Trophoblast cell (in vitro differentiated cells and primary cell): Measurements from ENCODE around the gene TBX5. TPM values are rescaled to one million over a fixed set of nuclear protein-coding genes. Genes with fewer than 3 reads are reported as not detected.

Experiments used
- DNase-seq, 2 donors: peaks; one replicate each; pipeline ENCODE4 v3.0.0-alpha.2; 2016
- H2AFZ ChIP-seq: 2 replicates; pipeline ENCODE4 v1.6.1; 2013; ENCODE audit warnings: low read length, moderate library complexity, mild to moderate bottlenecking; ENCODE audit not compliant: insufficient read depth, poor library complexity
- H2AK5ac ChIP-seq: 2 replicates; pipeline ENCODE4 v1.6.1; 2013; ENCODE audit warnings: mild to moderate bottlenecking, low read length
- H2BK120ac ChIP-seq: 2 replicates; pipeline ENCODE4 v1.6.1; 2013; ENCODE audit warnings: low read length, mild to moderate bottlenecking, moderate library complexity; ENCODE audit not compliant: insufficient read depth, poor library complexity
- H2BK12ac ChIP-seq: 2 replicates; pipeline ENCODE4 v1.6.1; 2013; ENCODE audit warnings: mild to moderate bottlenecking, low read length, moderate library complexity
- H2BK5ac ChIP-seq: 2 replicates; pipeline ENCODE4 v1.6.1; 2013; ENCODE audit warnings: low read length, low read depth, moderate library complexity, mild to moderate bottlenecking; ENCODE audit not compliant: poor library complexity
- H3K14ac ChIP-seq: 2 replicates; pipeline ENCODE4 v1.6.1; 2013; ENCODE audit warnings: mild to moderate bottlenecking, low read length
- H3K18ac ChIP-seq: 2 replicates; pipeline ENCODE4 v1.6.1; 2013; ENCODE audit warnings: mild to moderate bottlenecking, low read length
- H3K23ac ChIP-seq: 2 replicates; pipeline ENCODE4 v1.6.1; 2013; ENCODE audit warnings: low read length
- H3K27ac ChIP-seq: 2 replicates; pipeline ENCODE4 v1.5.1; 2013; ENCODE audit warnings: low read depth, mild to moderate bottlenecking, inconsistent platforms, low read length, moderate library complexity
- H3K27me3 ChIP-seq: 2 replicates; pipeline ENCODE4 v1.6.1; 2013; ENCODE audit warnings: inconsistent platforms, mild to moderate bottlenecking, low read length, moderate library complexity; ENCODE audit not compliant: insufficient read depth
- H3K36me3 ChIP-seq, 2 experiments: 1 replicate in 1 of 2; 2 replicates in 1 of 2; pipeline ENCODE4 v1.6.1; 2013; ENCODE audit warnings: low read length in 2 of 2, mild to moderate bottlenecking in 2 of 2, moderate library complexity in 1 of 2; ENCODE audit not compliant: insufficient read depth in 2 of 2, control insufficient read depth in 1 of 2
- H3K4ac ChIP-seq: 2 replicates; pipeline ENCODE4 v1.6.1; 2013; ENCODE audit warnings: low read depth, mild to moderate bottlenecking, low read length, moderate library complexity
- H3K4me1 ChIP-seq, 2 experiments: 1 replicate in 1 of 2; 2 replicates in 1 of 2; pipeline ENCODE4 v1.6.1; 2013; ENCODE audit warnings: low read length in 2 of 2, mild to moderate bottlenecking in 2 of 2, moderate library complexity in 1 of 2; ENCODE audit not compliant: insufficient read depth in 2 of 2, control insufficient read depth in 1 of 2
- H3K4me2 ChIP-seq: 2 replicates; pipeline ENCODE4 v1.6.1; 2013; ENCODE audit warnings: inconsistent platforms, mild to moderate bottlenecking, low read length, moderate library complexity
- H3K4me3 ChIP-seq: 2 replicates; pipeline ENCODE4 v1.5.1; 2013; ENCODE audit warnings: mild to moderate bottlenecking, low read depth, low read length, inconsistent platforms
- H3K79me1 ChIP-seq: one replicate; pipeline ENCODE4 v1.6.1; 2013; ENCODE audit warnings: low read length
- H3K79me2 ChIP-seq: 2 replicates; pipeline ENCODE4 v1.6.1; 2013; ENCODE audit warnings: low read length, mild to moderate bottlenecking; ENCODE audit not compliant: control insufficient read depth, insufficient read depth, poor library complexity
- H3K9ac ChIP-seq: 2 replicates; pipeline ENCODE4 v1.6.1; 2013; ENCODE audit warnings: mild to moderate bottlenecking, low read length
- H3K9me3 ChIP-seq: 2 replicates; pipeline ENCODE4 v1.6.1; 2013; ENCODE audit warnings: low read depth, mild to moderate bottlenecking, control low read depth, inconsistent platforms, low read length; ENCODE audit not compliant: insufficient read depth
- H4K12ac ChIP-seq: 2 replicates; pipeline ENCODE4 v1.6.1; 2013; ENCODE audit warnings: low read depth, mild to moderate bottlenecking, low read length, moderate library complexity
- H4K8ac ChIP-seq: 2 replicates; pipeline ENCODE4 v1.6.1; 2013; ENCODE audit warnings: low read depth, mild to moderate bottlenecking, low read length, moderate library complexity
- H4K91ac ChIP-seq: one replicate; pipeline ENCODE4 v1.6.1; 2013; ENCODE audit warnings: low read depth, mild to moderate bottlenecking, low read length, moderate library complexity
- WGBS: extraction: QIAGEN DNeasy Blood & Tissue Kit; methylation state at CpG from one replicate; pipeline ENCODE4 v1.1.7; 2013; ENCODE audit warnings: missing lambda C conversion rate; ENCODE audit not compliant: insufficient read length, insufficient coverage; ENCODE audit errors: extremely low coverage; 5-methylcytosine and 5-hydroxymethylcytosine counted together
- polyA plus RNA-seq: library from polyadenylated mRNA; stranded (reverse); fragments of 200-250 nt; gene quantifications from 2 replicates; pipeline ENCODE4 v1.2.3, GENCODE V29; 2013

Gene TBX5
- polyA plus RNA-seq: not detected in 2 replicates

GRCh38 chr12:114405519-114406271 lies at the start of gene TBX5:
Gene TBX5, minus strand, starts transcription at chr12:114406144. Its CDS starts 2,246 bp downstream, at chr12:114403898.
- Histone ChIP-seq H2AFZ (no peak within 1 kb of the TSS), H2BK120ac (no peak within 1 kb of the TSS), H3K9ac (no peak within 1 kb of the TSS), H3K23ac (no peak within 1 kb of the TSS), H4K8ac (no peak within 1 kb of the TSS), H2BK5ac (no peak within 1 kb of the TSS), H3K79me2 (no peaks in the 10 kb centered on the region), H3K4me3 (no peak within 1 kb of the TSS), H3K27ac (no peak within 1 kb of the TSS), H4K91ac (no peak within 1 kb of the TSS), H2AK5ac (no peak within 1 kb of the TSS), H3K79me1 (no peaks in the 10 kb centered on the region), H4K12ac (no peak within 1 kb of the TSS), H3K27me3 (peaks cover 93% of the 10 kb centered on the region), H3K4ac (no peak within 1 kb of the TSS), H3K4me2 (peak within 1 kb of the TSS; percentile 19), H3K4me1 (peaks cover 0 to 2% of the 10 kb centered on the region in 2 experiments), H3K14ac (no peak within 1 kb of the TSS), H3K9me3 (peaks cover 15% of the 10 kb centered on the region), H3K36me3 (no peaks in the 10 kb centered on the region), H2BK12ac (no peak within 1 kb of the TSS), H3K18ac (no peak within 1 kb of the TSS)
- no CpG with 5 or more reads among the region's 39 CpGs for WGBS
- no peak for DNase-seq

GRCh38 chr12:114451657-114452056 lies 45.7 kb upstream of the TBX5 start:
- H3K4me1 ChIP-seq: no peaks in the 10 kb centered on the region
- no peak overlapping the region for H2AK5ac ChIP-seq
- peaks cover 48% of the 10 kb centered on the region for H3K27me3 ChIP-seq
- no peak for DNase-seq
- H3K23ac ChIP-seq: no peak overlapping the region
- no peak overlapping the region for H4K8ac ChIP-seq
- no peak overlapping the region for H2AFZ ChIP-seq
- no peak overlapping the region for H3K9ac ChIP-seq
- H3K4me2 ChIP-seq: no peak overlapping the region
- H4K12ac ChIP-seq: no peak overlapping the region
- H3K4me3 ChIP-seq: no peak overlapping the region
- WGBS: 67% methylated on average over 1 of the region's 2 CpGs
- H2BK12ac ChIP-seq: no peak overlapping the region
- no peak overlapping the region for H3K14ac ChIP-seq
- H2BK120ac ChIP-seq: no peak overlapping the region
- peaks cover 3% of the 10 kb centered on the region for H3K9me3 ChIP-seq
- no peaks in the 10 kb centered on the region for H3K79me1 ChIP-seq
- H4K91ac ChIP-seq: no peak overlapping the region
- H3K4ac ChIP-seq: no peak overlapping the region
- H3K27ac ChIP-seq: no peak overlapping the region
- no peaks in the 10 kb centered on the region for H3K79me2 ChIP-seq
- H3K36me3 ChIP-seq: no peaks in the 10 kb centered on the region
- H3K18ac ChIP-seq: no peak overlapping the region
- no peak overlapping the region for H2BK5ac ChIP-seq

- Histone ChIP-seq H3K14ac (no peak overlapping the region), H3K9ac (no peak overlapping the region), H3K4me3 (no peak overlapping the region), H2BK12ac (no peak overlapping the region), H4K12ac (no peak overlapping the region), H2AFZ (no peak overlapping the region), H3K27me3 (peaks cover 57% of the 10 kb centered on the region), H4K91ac (no peak overlapping the region), H2AK5ac (no peak overlapping the region), H3K23ac (no peak overlapping the region), H3K4ac (no peak overlapping the region), H3K4me2 (no peak overlapping the region), H3K79me2 (no peaks in the 10 kb centered on the region), H3K79me1 (no peaks in the 10 kb centered on the region), H3K27ac (no peak overlapping the region), H3K9me3 (peaks cover 3% of the 10 kb centered on the region), H3K36me3 (no peaks in the 10 kb centered on the region), H4K8ac (no peak overlapping the region), H2BK120ac (no peak overlapping the region), H3K4me1 (no peaks in the 10 kb centered on the region), H2BK5ac (no peak overlapping the region), H3K18ac (no peak overlapping the region)
- no peak for DNase-seq
- WGBS: no CpG with 5 or more reads among the region's 7 CpGs
These were observed 44.8 kb upstream of the TBX5 start for GRCh38 chr12:114450515-114451300.

- no peak overlapping the region for H3K4me3 ChIP-seq
- H4K8ac ChIP-seq: no peak overlapping the region
- H3K18ac ChIP-seq: no peak overlapping the region
- H2AFZ ChIP-seq: no peak overlapping the region
- H2BK5ac ChIP-seq: no peak overlapping the region
- H2BK120ac ChIP-seq: no peak overlapping the region
- no peak overlapping the region for H3K4me2 ChIP-seq
- no peak overlapping the region for H2BK12ac ChIP-seq
- no peak overlapping the region for H4K91ac ChIP-seq
- H3K14ac ChIP-seq: no peak overlapping the region
- no peak overlapping the region for H3K23ac ChIP-seq
- no peaks in the 10 kb centered on the region for H3K36me3 ChIP-seq
- no peak overlapping the region for H2AK5ac ChIP-seq
- H3K79me1 ChIP-seq: no peaks in the 10 kb centered on the region
- H3K9me3 ChIP-seq: peaks cover 3% of the 10 kb centered on the region
- no peak overlapping the region for H3K4ac ChIP-seq
- H3K79me2 ChIP-seq: no peaks in the 10 kb centered on the region
- H4K12ac ChIP-seq: no peak overlapping the region
- no peak overlapping the region for H3K27ac ChIP-seq
- WGBS: no CpG with 5 or more reads among the region's 5 CpGs
- no peak overlapping the region for H3K9ac ChIP-seq
- H3K4me1 ChIP-seq: no peaks in the 10 kb centered on the region
- peaks cover 59% of the 10 kb centered on the region for H3K27me3 ChIP-seq
- no peak for DNase-seq
These were observed 44.1 kb upstream of the TBX5 start for GRCh38 chr12:114450019-114450418.
